ENCODE measurements around the gene PDGFC. TPM values are rescaled to one million over a fixed set of nuclear protein-coding genes. Genes with fewer than 3 reads are reported as not detected.

Gene PDGFC
- total RNA-seq, 1 donor from 2014 or later = 70.9 TPM

DNA sequence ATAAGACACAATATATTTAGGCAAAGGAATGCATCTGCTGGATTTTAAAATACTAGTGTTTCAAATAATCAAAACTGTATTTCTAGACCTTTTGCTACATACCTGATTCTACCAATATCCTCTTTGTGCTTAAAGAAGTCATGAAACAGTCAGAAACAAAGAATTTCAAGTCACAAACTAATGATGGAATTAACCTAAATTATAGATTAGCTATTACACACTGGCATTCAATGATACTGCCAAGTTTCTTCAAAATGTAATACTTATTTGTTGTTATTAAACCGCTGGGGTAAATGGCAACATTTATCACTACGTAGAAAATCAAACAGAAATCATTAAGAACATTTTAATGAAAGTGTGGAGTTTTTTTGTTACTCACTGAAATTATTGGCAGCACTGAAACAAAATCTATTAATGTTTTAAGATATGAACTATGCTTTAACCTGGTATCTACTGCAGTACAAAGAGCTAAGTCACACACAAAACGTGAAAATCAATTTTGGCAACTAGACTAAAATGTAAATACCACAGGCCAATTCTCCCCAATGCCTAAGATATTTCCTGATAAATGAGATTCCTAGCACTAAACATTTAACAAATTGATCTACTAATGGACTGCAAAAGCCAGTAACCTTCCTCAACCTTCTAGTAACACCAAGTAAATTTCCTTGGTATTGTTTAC is 19.4 kb downstream of the PDGFC start:
- Mint-ChIP-seq H3K4me1 (ENCODE audit: low read depth) (peaks cover 87% of the 10 kb centered on the region), H3K27ac (ENCODE audit: unreplicated experiment) (peak overlapping the region; percentile 18)

DNA sequence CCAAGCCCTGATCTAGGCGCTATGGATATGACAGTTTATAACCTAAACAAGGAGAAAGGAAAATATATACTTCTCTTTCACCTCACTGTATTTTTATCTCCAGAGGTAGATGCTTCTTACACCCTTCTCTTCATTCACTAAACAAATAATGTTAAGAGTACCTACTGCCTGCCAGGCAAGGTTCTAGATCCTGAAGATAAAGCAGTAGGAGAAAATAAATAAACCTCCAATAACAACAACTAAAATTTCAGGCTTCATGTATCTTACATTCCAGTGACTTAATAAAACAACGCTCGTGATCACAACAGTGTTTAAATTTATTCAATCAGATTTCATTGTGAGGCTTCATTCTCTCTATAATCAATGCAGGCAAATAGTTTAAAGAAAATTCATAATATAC is 20.7 kb downstream of the PDGFC start:
- Mint-ChIP-seq H3K4me1 (ENCODE audit: low read depth) (peaks cover 92% of the 10 kb centered on the region), H3K27me3 (ENCODE audit: low read depth) (no peaks in the 10 kb centered on the region), H3K4me3 (ENCODE audit: unreplicated experiment) (no peak overlapping the region), H3K9me3 (ENCODE audit: low read depth) (no peaks in the 10 kb centered on the region), H3K36me3 (ENCODE audit: low read depth) (no peaks in the 10 kb centered on the region), H3K27ac (ENCODE audit: unreplicated experiment) (peak overlapping the region; percentile 63)
- DNase-seq (ENCODE audit: low spot score) = no peak
- TF ChIP-seq, protein P1, sequence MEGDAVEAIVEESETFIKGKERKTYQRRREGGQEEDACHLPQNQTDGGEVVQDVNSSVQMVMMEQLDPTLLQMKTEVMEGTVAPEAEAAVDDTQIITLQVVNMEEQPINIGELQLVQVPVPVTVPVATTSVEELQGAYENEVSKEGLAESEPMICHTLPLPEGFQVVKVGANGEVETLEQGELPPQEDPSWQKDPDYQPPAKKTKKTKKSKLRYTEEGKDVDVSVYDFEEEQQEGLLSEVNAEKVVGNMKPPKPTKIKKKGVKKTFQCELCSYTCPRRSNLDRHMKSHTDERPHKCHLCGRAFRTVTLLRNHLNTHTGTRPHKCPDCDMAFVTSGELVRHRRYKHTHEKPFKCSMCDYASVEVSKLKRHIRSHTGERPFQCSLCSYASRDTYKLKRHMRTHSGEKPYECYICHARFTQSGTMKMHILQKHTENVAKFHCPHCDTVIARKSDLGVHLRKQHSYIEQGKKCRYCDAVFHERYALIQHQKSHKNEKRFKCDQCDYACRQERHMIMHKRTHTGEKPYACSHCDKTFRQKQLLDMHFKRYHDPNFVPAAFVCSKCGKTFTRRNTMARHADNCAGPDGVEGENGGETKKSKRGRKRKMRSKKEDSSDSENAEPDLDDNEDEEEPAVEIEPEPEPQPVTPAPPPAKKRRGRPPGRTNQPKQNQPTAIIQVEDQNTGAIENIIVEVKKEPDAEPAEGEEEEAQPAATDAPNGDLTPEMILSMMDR (IDR thresholded peaks at IDR 0.05) = no peak

More for the DNA sequence above, 19.4 kb downstream of the PDGFC start:
- Mint-ChIP-seq H3K9me3 (ENCODE audit: low read depth) (no peaks in the 10 kb centered on the region), H3K4me3 (ENCODE audit: unreplicated experiment) (no peak overlapping the region), H3K36me3 (ENCODE audit: low read depth) (peaks cover 2% of the 10 kb centered on the region), H3K27me3 (ENCODE audit: low read depth) (no peaks in the 10 kb centered on the region)
- TF ChIP-seq, protein P1 (IDR thresholded peaks at IDR 0.05) = no peak
- DNase-seq (ENCODE audit: low spot score) = no peak

DNA sequence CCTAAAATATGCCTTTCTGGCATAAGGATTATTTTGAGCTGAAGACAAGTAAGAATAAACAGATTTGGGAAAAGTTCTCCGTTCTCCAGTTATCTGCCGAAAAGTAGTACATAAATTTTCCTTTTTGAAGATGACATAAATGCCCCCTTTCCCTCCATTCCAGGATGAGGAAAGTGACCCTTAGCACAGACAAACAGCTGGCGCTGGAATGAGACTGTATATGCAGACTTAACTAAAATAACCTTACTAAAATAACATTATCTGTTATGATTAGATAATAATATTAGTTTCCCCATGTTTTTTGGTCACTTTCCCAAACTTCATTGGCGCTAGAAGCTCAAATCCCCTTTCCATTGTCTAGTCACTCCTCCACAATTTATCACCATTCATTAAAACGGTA is 21.5 kb downstream of the PDGFC start:
- no peaks in the 10 kb centered on the region for H3K9me3 Mint-ChIP-seq (ENCODE audit: low read depth)
- H3K4me1 Mint-ChIP-seq (ENCODE audit: low read depth) = peaks cover 95% of the 10 kb centered on the region
- peak overlapping the region; percentile 91 for H3K27ac Mint-ChIP-seq (ENCODE audit: unreplicated experiment)
- no peak overlapping the region for H3K4me3 Mint-ChIP-seq (ENCODE audit: unreplicated experiment)
- no peaks in the 10 kb centered on the region for H3K27me3 Mint-ChIP-seq (ENCODE audit: low read depth)
- H3K36me3 Mint-ChIP-seq (ENCODE audit: low read depth) = no peaks in the 10 kb centered on the region
- TF ChIP-seq, protein P1 (IDR thresholded peaks at IDR 0.05) = no peak
- DNase-seq (ENCODE audit: low spot score) = no peak

GRCh38 chr4:156949373-156949814 is 22.2 kb downstream of the PDGFC start:
- peak overlapping the region; percentile 45 for H3K4me3 Mint-ChIP-seq (ENCODE audit: unreplicated experiment)
- H3K4me1 Mint-ChIP-seq (ENCODE audit: low read depth) = peaks cover 97% of the 10 kb centered on the region
- no peaks in the 10 kb centered on the region for H3K27me3 Mint-ChIP-seq (ENCODE audit: low read depth)

GRCh38 chr4:156948738-156949137 is 22.9 kb downstream of the PDGFC start:
- Mint-ChIP-seq H3K27me3 (ENCODE audit: low read depth) (no peaks in the 10 kb centered on the region), H3K4me3 (ENCODE audit: unreplicated experiment) (peak overlapping the region; percentile 13), H3K4me1 (ENCODE audit: low read depth) (peaks cover 97% of the 10 kb centered on the region), H3K27ac (ENCODE audit: unreplicated experiment) (peak overlapping the region; percentile 91), H3K36me3 (ENCODE audit: low read depth) (no peaks in the 10 kb centered on the region), H3K9me3 (ENCODE audit: low read depth) (no peaks in the 10 kb centered on the region)
- TF ChIP-seq, protein P1 (IDR thresholded peaks at IDR 0.05) = no peak
- no peak for DNase-seq (ENCODE audit: low spot score)

More at GRCh38 chr4:156949373-156949814, 22.2 kb downstream of the PDGFC start:
- H3K36me3 Mint-ChIP-seq (ENCODE audit: low read depth) = no peaks in the 10 kb centered on the region
- peak overlapping the region; percentile 91 for H3K27ac Mint-ChIP-seq (ENCODE audit: unreplicated experiment)
- TF ChIP-seq, protein P1 (IDR thresholded peaks at IDR 0.05) = no peak
- no peaks in the 10 kb centered on the region for H3K9me3 Mint-ChIP-seq (ENCODE audit: low read depth)
- no peak for DNase-seq (ENCODE audit: low spot score)
